GM19099 (cell line): Measurements from ENCODE around the gene PRKCH.

Experiments
- POLR2A ChIP-seq: IDR thresholded peaks from 3 replicates; pipeline ENCODE4 v1.6.1; 2011; ENCODE audit warnings: low read depth; ENCODE audit not compliant: insufficient read length; ENCODE audit errors: extremely low read depth

The PRKCH gene

GRCh38 chr14:61598980-61599379 is 277.6 kb downstream of the PRKCH start:
- no peak for TF ChIP-seq POLR2A

- no peak for TF ChIP-seq POLR2A
These were observed 278.6 kb downstream of the PRKCH start for GRCh38 chr14:61599942-61600341.
